IPS DF 6.9 (cell line): ENCODE data around the gene ZNF397.

Source experiments
- DNase-seq: peaks from one replicate; pipeline ENCODE4 v3.0.0-alpha.2; 2013; ENCODE audit warnings: low read depth, low spot score
- H3K27ac ChIP-seq: one replicate; pipeline ENCODE4 v1.5.1; 2013; ENCODE audit warnings: low read length, control low read depth
- H3K27me3 ChIP-seq: 2 replicates; pipeline ENCODE4 v1.6.1; 2013; ENCODE audit warnings: mild to moderate bottlenecking, low read length; ENCODE audit not compliant: control insufficient read depth, insufficient read depth
- H3K36me3 ChIP-seq: 2 replicates; pipeline ENCODE4 v1.6.1; 2013; ENCODE audit warnings: low read length; ENCODE audit not compliant: control insufficient read depth, insufficient read depth
- H3K4me1 ChIP-seq: 2 replicates; pipeline ENCODE4 v1.6.1; 2013; ENCODE audit warnings: low read length; ENCODE audit not compliant: control insufficient read depth, insufficient read depth
- H3K4me3 ChIP-seq: 2 replicates; pipeline ENCODE4 v1.5.1; 2013; ENCODE audit warnings: mild to moderate bottlenecking, low read length
- H3K9me3 ChIP-seq: 2 replicates; pipeline ENCODE4 v1.6.1; 2013; ENCODE audit warnings: low read length, inconsistent platforms; ENCODE audit not compliant: control insufficient read depth, insufficient read depth
- WGBS: extraction: QIAGEN DNeasy Blood & Tissue Kit; methylation state at CpG from one replicate; pipeline ENCODE4 v1.1.7; 2013; ENCODE audit warnings: mixed read lengths, missing lambda C conversion rate; ENCODE audit not compliant: insufficient read length, insufficient coverage; 5-methylcytosine and 5-hydroxymethylcytosine counted together

The ZNF397 gene

DNA sequence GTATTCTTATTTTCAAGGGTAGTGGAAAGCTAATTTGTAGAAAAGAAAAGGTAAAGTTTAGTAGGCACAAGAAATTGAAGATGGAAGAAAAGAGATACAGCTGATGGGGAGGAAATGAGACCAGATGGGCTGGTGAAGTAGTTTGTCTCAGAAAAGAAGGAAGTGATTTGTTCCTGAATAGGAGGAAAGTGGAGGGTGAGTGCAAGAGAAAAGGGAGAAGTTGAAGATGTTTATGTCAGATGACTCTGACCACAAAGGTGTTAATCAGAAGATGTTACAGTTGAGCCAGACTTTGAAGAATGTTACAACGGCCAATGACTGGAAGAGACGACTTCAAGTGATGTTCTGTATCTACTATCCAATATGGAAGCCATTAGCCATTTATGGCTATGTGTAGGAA is 28.0 kb downstream of the ZNF397 start:
- Histone ChIP-seq H3K27me3 (no peaks in the 10 kb centered on the region), H3K36me3 (no peaks in the 10 kb centered on the region; the same call in 1 of the 2 replicates), H3K4me3 (no peak overlapping the region), H3K4me1 (0 out of 2 replicates have a peak, but pooled peaks cover 2% of the 10 kb centered on the region), H3K27ac (no peak overlapping the region), H3K9me3 (no peaks in the 10 kb centered on the region)
- WGBS: no CpG with 5 or more reads among the region's 2 CpGs
- no peak for DNase-seq

GRCh38 chr18:35271656-35272055 is 30.8 kb downstream of the ZNF397 start:
- no peak for DNase-seq
- no peak overlapping the region for H3K4me3 ChIP-seq
- no CpG with 5 or more reads among the region's 35 CpGs for WGBS
- H3K9me3 ChIP-seq: no peaks in the 10 kb centered on the region
- no peaks in the 10 kb centered on the region; the same call in 1 of the 2 replicates for H3K36me3 ChIP-seq
- H3K4me1 ChIP-seq: no peaks in the 10 kb centered on the region
- H3K27me3 ChIP-seq: no peaks in the 10 kb centered on the region
- H3K27ac ChIP-seq: no peak overlapping the region

DNA sequence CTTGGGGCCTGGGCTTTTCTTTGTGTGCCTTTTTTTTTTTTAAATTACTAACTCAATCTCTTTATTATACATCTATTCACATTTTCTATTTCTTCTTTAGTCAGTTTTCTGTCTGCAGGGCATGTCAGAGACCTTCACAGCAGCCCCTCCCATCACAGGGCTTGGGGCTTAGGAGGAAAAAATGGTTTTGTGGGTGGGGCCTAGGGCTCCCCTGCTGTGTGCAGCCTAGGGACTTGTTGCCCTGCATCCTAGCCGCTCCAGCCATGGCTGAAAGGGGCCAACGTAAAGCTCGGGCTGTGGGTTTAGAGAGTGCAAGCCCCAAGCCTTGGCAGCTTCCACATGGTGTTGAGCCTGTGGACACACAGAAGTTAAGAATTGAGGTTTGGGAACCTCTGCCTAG is 35.4 kb downstream of the ZNF397 start:
- Histone ChIP-seq H3K27me3 (no peaks in the 10 kb centered on the region), H3K4me3 (no peak overlapping the region), H3K9me3 (no peaks in the 10 kb centered on the region), H3K4me1 (no peaks in the 10 kb centered on the region), H3K36me3 (no peaks in the 10 kb centered on the region), H3K27ac (no peak overlapping the region)
- DNase-seq: no peak
- WGBS: no CpG with 5 or more reads among the region's 3 CpGs

DNA sequence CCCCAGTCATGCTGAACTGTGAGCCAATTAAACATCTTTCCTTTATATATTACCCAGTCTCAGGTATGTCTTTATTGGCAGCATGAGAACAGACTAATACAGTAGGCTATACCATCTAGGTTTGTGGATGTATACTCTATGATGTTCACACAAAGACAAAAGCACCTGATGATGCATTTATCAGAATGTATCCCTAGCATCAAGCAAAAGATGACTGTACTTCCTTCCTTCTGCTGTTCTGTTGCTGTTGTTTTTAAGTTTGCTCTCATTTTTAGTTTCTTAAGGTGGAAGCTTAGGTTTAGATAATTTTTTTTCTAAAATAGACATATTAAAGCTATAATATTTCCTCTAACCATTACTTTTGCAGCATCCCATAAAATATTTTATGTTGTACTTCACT is 36.8 kb downstream of the ZNF397 start:
- no peaks in the 10 kb centered on the region for H3K36me3 ChIP-seq
- H3K4me1 ChIP-seq: no peaks in the 10 kb centered on the region
- H3K4me3 ChIP-seq: no peak overlapping the region
- no peaks in the 10 kb centered on the region for H3K9me3 ChIP-seq
- DNase-seq: no peak
- H3K27ac ChIP-seq: no peak overlapping the region
- H3K27me3 ChIP-seq: no peaks in the 10 kb centered on the region

- Histone ChIP-seq H3K27ac (no peak overlapping the region), H3K4me1 (no peaks in the 10 kb centered on the region), H3K36me3 (no peaks in the 10 kb centered on the region), H3K9me3 (no peaks in the 10 kb centered on the region), H3K4me3 (no peak overlapping the region), H3K27me3 (no peaks in the 10 kb centered on the region)
- DNase-seq: no peak
- no CpG with 5 or more reads among the region's 1 CpG for WGBS
Measured at GRCh38 chr18:35278085-35278484, 37.3 kb downstream of the ZNF397 start.

- Histone ChIP-seq H3K27ac (no peak overlapping the region), H3K27me3 (no peaks in the 10 kb centered on the region), H3K9me3 (no peaks in the 10 kb centered on the region), H3K36me3 (peaks cover 5% of the 10 kb centered on the region; the same call in 1 of the 2 replicates), H3K4me1 (no peaks in the 10 kb centered on the region), H3K4me3 (no peak overlapping the region)
- DNase-seq: no peak
Measured at GRCh38 chr18:35278969-35279368, 38.1 kb downstream of the ZNF397 start.

DNA sequence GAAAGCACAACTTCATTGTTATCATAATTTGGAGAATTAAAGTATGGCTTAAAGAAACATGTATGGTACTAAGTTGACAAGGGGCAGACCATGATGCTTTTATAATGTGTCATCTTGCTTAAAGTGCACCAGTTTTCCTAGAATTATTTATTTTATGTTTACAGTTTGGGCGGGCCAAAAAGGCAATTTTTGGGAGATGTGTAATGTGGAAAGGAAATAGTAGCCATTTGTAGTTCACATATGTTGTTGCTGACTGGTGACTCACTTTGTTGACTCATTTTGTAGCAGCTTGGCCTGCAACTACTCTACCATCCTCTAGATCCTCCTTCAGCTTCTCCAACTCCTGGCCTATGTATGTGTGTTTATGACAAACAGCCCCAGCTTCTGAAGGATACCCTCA is 41.5 kb downstream of the ZNF397 start:
- Histone ChIP-seq H3K9me3 (peaks cover 7% of the 10 kb centered on the region), H3K27ac (no peak overlapping the region), H3K27me3 (no peaks in the 10 kb centered on the region), H3K4me1 (no peaks in the 10 kb centered on the region), H3K36me3 (peaks cover 11% of the 10 kb centered on the region), H3K4me3 (no peak overlapping the region)
- whole genome bisulfite sequencing: 100% methylated on average over 1 of the region's 1 CpG
- DNase-seq: no peak

- WGBS: no CpG with 5 or more reads among the region's 7 CpGs
- no peak for DNase-seq
- no peaks in the 10 kb centered on the region for H3K4me1 ChIP-seq
- H3K27me3 ChIP-seq: no peaks in the 10 kb centered on the region
- H3K36me3 ChIP-seq: peaks cover 11% of the 10 kb centered on the region
- H3K9me3 ChIP-seq: peaks cover 7% of the 10 kb centered on the region
- H3K4me3 ChIP-seq: no peak overlapping the region
- H3K27ac ChIP-seq: no peak overlapping the region
Measured at GRCh38 chr18:35283923-35284794, 43.3 kb downstream of the ZNF397 start.

- peaks cover 7% of the 10 kb centered on the region for H3K9me3 ChIP-seq
- H3K27me3 ChIP-seq: no peaks in the 10 kb centered on the region
- H3K27ac ChIP-seq: no peak overlapping the region
- peaks cover 11% of the 10 kb centered on the region for H3K36me3 ChIP-seq
- DNase-seq: no peak
- no peak overlapping the region for H3K4me3 ChIP-seq
- no peaks in the 10 kb centered on the region for H3K4me1 ChIP-seq
- no CpG with 5 or more reads among the region's 3 CpGs for WGBS
Measured at GRCh38 chr18:35284841-35285240, 44.0 kb downstream of the ZNF397 start.

DNA sequence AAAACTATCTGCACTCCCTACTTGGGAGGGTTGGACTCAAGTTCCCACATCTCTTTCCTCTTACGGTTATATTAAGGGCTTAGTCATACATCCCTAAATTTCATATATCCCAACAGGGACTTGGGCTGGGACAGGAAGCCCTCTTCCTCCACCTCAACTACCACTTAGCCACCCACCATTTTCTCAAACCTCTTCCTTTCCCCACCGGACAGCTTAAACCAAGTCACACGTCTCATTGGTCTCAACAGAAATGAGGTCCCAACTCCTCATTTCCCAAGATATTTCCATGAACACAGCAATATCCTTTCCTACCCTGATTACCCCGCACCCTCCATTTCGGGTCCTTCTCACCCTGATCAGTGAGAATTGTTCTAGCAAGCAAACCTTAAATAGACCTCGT is 48.5 kb downstream of the ZNF397 start:
- Histone ChIP-seq H3K36me3 (peaks cover 5% of the 10 kb centered on the region), H3K9me3 (peaks cover 4% of the 10 kb centered on the region), H3K4me1 (no peaks in the 10 kb centered on the region), H3K4me3 (peak overlapping the region; percentile 43; the same call in 1 of the 2 replicates), H3K27me3 (no peaks in the 10 kb centered on the region), H3K27ac (no peak overlapping the region)
- DNase-seq: no peak
- no CpG with 5 or more reads among the region's 6 CpGs for WGBS

DNA sequence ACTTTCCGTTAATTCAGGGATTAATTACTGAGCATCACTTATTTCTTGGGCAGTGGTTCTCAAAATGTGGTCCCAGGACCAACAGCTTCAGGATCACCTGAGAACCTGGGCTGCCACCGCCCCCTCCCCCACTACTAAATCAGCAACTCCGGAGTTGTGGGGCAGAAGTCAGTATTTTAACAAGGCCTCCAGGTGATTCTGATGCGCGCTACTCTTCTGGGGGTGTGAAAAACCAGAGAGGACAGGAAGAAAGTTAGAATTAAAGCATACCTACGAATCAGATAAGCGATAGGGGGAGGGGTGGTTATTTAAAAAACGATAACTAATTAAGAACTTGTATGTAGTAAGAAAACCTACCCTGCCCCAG is 48.9 kb downstream of the ZNF397 start:
- peak overlapping the region; percentile 43; the same call in 1 of the 2 replicates for H3K4me3 ChIP-seq
- no peak overlapping the region for H3K27ac ChIP-seq
- H3K9me3 ChIP-seq: peaks cover 2% of the 10 kb centered on the region
- no peaks in the 10 kb centered on the region for H3K4me1 ChIP-seq
- H3K36me3 ChIP-seq: peaks cover 3% of the 10 kb centered on the region
- no peaks in the 10 kb centered on the region for H3K27me3 ChIP-seq
- DNase-seq: no peak
- no CpG with 5 or more reads among the region's 8 CpGs for WGBS
